SKM-1 treated with dmso at 0.1 percent for 144 hours (cell line): ENCODE data around the gene MIDN.

Experiments
- DNase-seq: peaks from one replicate; lab custom pipeline; 2025; ENCODE audit not compliant: unreplicated experiment; lab: John Stamatoyannopoulos, UW

MIDN gene

GRCh38 chr19:1280636-1281568 lies 32.5 kb downstream of the MIDN start:
- no peak for DNase-seq

GRCh38 chr19:1281569-1282287 lies 33.3 kb downstream of the MIDN start:
- DNase-seq = no peak

GRCh38 chr19:1282588-1283206 lies 34.3 kb downstream of the MIDN start:
- no peak for DNase-seq

GRCh38 chr19:1283207-1283916 lies 35.0 kb downstream of the MIDN start:
- no peak for DNase-seq

GRCh38 chr19:1283917-1284292 lies 35.5 kb downstream of the MIDN start:
- DNase-seq = no peak

- no peak for DNase-seq
These were observed 36.1 kb downstream of the MIDN start for GRCh38 chr19:1284293-1284978.

GRCh38 chr19:1284979-1285736 lies 36.8 kb downstream of the MIDN start:
- DNase-seq = no peak

- DNase-seq = no peak
These were observed 37.5 kb downstream of the MIDN start, which contains the start of gene EFNA2 for GRCh38 chr19:1285737-1286360. Gene EFNA2 (plus strand): TSS chr19:1285873. CDS start chr19:1286169, 296 bp downstream.

GRCh38 chr19:1286487-1287353 lies 38.3 kb downstream of the MIDN start:
- DNase-seq = no peak

- DNase-seq = no peak
These were observed 39.2 kb downstream of the MIDN start for GRCh38 chr19:1287354-1288225.

- no peak for DNase-seq
These were observed 39.8 kb downstream of the MIDN start for GRCh38 chr19:1288226-1288612.

GRCh38 chr19:1288833-1289685 lies 40.7 kb downstream of the MIDN start:
- no peak for DNase-seq

GRCh38 chr19:1289686-1290025 lies 41.3 kb downstream of the MIDN start:
- DNase-seq = no peak

GRCh38 chr19:1290196-1290702 lies 41.9 kb downstream of the MIDN start:
- no peak for DNase-seq

GRCh38 chr19:1290703-1291651 lies 42.6 kb downstream of the MIDN start:
- no peak for DNase-seq
